ENCODE measurements around the gene DNAJC11. TPM values are rescaled to one million over a fixed set of nuclear protein-coding genes. Genes with fewer than 3 reads are reported as not detected.

Gene DNAJC11
- total RNA-seq, 1 donor from 2014 or later, result 17.9 TPM

GRCh38 chr1:6738987-6739676 is 37.5 kb upstream of the DNAJC11 start:
- DNase-seq (ENCODE audit: low read depth) (no peak), FAIRE-seq (no peak)
- TF ChIP-seq CTCF (IDR thresholded peaks at IDR 0.05; ENCODE audit: insufficient read depth, low read length, severe bottlenecking), result no peak
- Histone ChIP-seq H3K27me3 (ENCODE audit: control insufficient read depth, insufficient read depth, low read length) (no peaks in the 10 kb centered on the region), H3K4me3 (ENCODE audit: low read depth, low read length) (no peak overlapping the region), H3K36me3 (ENCODE audit: control insufficient read depth, insufficient read depth, low read length) (no peaks in the 10 kb centered on the region)

DNA sequence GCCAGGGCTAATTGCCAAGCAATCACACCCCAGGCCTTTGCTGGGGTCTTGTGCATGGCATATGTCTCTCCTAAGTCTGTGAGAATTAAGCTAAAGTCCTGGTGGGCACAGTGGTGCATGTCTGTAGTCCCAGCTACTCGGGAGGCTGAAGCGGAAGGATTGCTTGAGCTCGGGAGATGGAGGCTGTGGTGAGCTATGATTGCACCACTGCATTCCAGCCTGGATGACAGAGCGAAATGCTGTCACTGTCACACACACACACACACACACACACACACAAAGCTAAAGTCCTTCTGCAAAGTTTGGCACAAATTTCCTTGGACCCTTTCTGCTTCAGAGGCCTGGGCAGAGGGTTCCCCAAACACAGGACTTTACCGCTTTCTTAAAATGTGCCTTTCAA is 31.3 kb upstream of the DNAJC11 start:
- FAIRE-seq (no peak), DNase-seq (ENCODE audit: low read depth) (no peak)
- Histone ChIP-seq H3K4me3 (ENCODE audit: low read depth, low read length) (no peak overlapping the region), H3K36me3 (ENCODE audit: control insufficient read depth, insufficient read depth, low read length) (no peaks in the 10 kb centered on the region), H3K27me3 (ENCODE audit: control insufficient read depth, insufficient read depth, low read length) (no peaks in the 10 kb centered on the region)
- no peak for TF ChIP-seq CTCF (IDR thresholded peaks at IDR 0.05; ENCODE audit: insufficient read depth, low read length, severe bottlenecking)

GRCh38 chr1:6731905-6732304 is 30.3 kb upstream of the DNAJC11 start:
- DNase-seq (ENCODE audit: low read depth) (no peak), FAIRE-seq (no peak)
- TF ChIP-seq CTCF (IDR thresholded peaks at IDR 0.05; ENCODE audit: insufficient read depth, low read length, severe bottlenecking), result no peak
- H3K4me3 ChIP-seq (ENCODE audit: low read depth, low read length), result no peak overlapping the region
- no peaks in the 10 kb centered on the region for H3K36me3 ChIP-seq (ENCODE audit: control insufficient read depth, insufficient read depth, low read length)
- no peaks in the 10 kb centered on the region for H3K27me3 ChIP-seq (ENCODE audit: control insufficient read depth, insufficient read depth, low read length)

DNA sequence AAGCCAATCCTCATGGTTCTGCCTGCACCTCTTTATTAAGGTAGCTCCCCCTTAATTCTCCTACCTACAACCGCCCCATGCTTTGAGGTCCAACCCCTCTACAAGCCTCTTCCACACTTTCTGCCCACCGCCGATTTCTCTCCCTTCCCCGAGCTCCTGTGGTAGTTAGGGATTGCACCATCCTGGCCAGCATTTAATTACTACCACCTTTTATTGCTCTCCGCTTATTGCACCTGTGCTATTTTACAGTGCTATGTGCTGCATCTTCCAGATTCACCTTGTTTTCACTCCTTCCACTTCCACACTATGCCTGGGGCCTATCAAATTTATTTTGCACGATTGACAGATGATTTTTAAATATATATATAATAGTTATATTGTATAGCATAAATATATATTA is 29.3 kb upstream of the DNAJC11 start:
- DNase-seq (ENCODE audit: low read depth) (no peak), FAIRE-seq (no peak)
- TF ChIP-seq CTCF (IDR thresholded peaks at IDR 0.05; ENCODE audit: insufficient read depth, low read length, severe bottlenecking), result no peak
- Histone ChIP-seq H3K27me3 (ENCODE audit: control insufficient read depth, insufficient read depth, low read length) (no peaks in the 10 kb centered on the region), H3K36me3 (ENCODE audit: control insufficient read depth, insufficient read depth, low read length) (no peaks in the 10 kb centered on the region), H3K4me3 (ENCODE audit: low read depth, low read length) (no peak overlapping the region)

DNA sequence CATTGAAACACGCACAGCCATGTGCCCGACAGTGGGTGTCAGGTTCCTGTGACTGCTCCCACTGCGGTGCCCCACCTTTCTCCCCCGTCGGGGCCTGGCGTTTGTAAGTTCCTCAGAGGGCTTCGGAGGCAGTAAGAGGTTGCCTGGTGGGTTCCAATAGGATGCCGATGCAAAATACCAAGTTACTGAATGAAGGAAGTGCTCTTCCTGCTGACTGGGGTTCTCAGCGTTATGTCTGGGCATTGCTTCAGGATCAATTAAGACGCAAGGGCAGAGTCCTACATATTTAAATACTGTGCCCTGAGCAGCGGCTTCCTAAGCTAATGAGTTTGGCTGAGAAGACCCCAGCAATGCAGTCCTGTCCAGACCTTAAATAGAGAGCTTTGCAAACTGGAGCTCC is 28.9 kb upstream of the DNAJC11 start:
- no peak for DNase-seq (ENCODE audit: low read depth)
- Histone ChIP-seq H3K27me3 (ENCODE audit: control insufficient read depth, insufficient read depth, low read length) (no peaks in the 10 kb centered on the region), H3K4me3 (ENCODE audit: low read depth, low read length) (no peak overlapping the region), H3K36me3 (ENCODE audit: control insufficient read depth, insufficient read depth, low read length) (no peaks in the 10 kb centered on the region)
- TF ChIP-seq CTCF (IDR thresholded peaks at IDR 0.05; ENCODE audit: insufficient read depth, low read length, severe bottlenecking), result no peak
- FAIRE-seq, result no peak

DNA sequence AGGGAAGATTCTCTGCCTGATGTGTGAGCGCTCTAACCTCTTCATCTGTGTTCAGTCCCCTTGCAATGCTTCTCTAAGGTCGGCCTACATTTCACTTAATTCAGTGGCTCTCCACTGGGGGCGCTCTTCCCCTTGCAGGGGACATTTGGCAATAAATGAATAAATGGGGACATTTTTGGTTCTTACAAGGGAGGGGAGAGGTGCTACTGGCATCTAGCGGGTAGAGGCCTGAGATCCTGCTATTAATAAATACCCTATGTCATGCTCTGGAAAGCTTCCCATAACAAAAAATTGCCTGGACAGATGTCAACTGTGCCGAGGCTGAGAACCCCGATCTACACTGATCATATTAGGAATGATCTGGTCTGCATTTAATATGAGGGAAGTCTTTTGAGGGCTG is 25.9 kb upstream of the DNAJC11 start:
- FAIRE-seq, result no peak
- TF ChIP-seq CTCF (IDR thresholded peaks at IDR 0.05; ENCODE audit: insufficient read depth, low read length, severe bottlenecking), result peak; percentile 80
- Histone ChIP-seq H3K36me3 (ENCODE audit: control insufficient read depth, insufficient read depth, low read length) (no peaks in the 10 kb centered on the region), H3K4me3 (ENCODE audit: low read depth, low read length) (no peak overlapping the region), H3K27me3 (ENCODE audit: control insufficient read depth, insufficient read depth, low read length) (no peaks in the 10 kb centered on the region)
- DNase-seq (ENCODE audit: low read depth), result peak; percentile 58

All from bronchial epithelial cell (primary cell).